NCI-H510A treated with DMSO at 0.1 percent for 48 hours (cell line): Measurements from ENCODE around the gene TMEM231.

Experiments used
- DNase-seq: peaks from one replicate; lab custom pipeline; 2025; lab: John Stamatoyannopoulos, UW

The TMEM231 gene

GRCh38 chr16:75488322-75488721 is 67.7 kb downstream of the TMEM231 start:
- no peak for DNase-seq
